PC-9 (cell line): ENCODE measurements around the gene NR1H2. TPM values are rescaled to one million over a fixed set of nuclear protein-coding genes. Genes with fewer than 3 reads are reported as not detected.

Source experiments
- BruUV-seq: library from RNA; stranded (reverse); fragments of 400-500 nt; replicated peaks from 2 replicates; lab custom pipeline; 2021; lab: Mats Ljungman, UMichigan
- CTCF ChIA-PET: fragments of 300-600 bp; sonication (Branson Sonifier 250); formaldehyde crosslinking; loops from one replicate; lab custom pipeline; 2022; ENCODE audit warnings: antibody characterized with exemption; lab: Charles Lee
- POLR2A ChIA-PET: fragments of 300-600 bp; sonication (Branson Sonifier 250); formaldehyde crosslinking; loops from one replicate; lab custom pipeline; 2022; ENCODE audit warnings: antibody characterized with exemption; ENCODE audit not compliant: unreplicated experiment; lab: Charles Lee
- DNase-seq, 2 experiments: peaks; one replicate each; pipeline versions ENCODE4 v3.0.0 to v3.0.0-alpha.2; 2015 to 2022; ENCODE audit warnings: mixed read lengths in 1 of 2
- H2AFZ ChIP-seq: fragments of 200-600 bp; sonication (generic); 2 replicates; pipeline ENCODE4 v1.8.1; 2017; ENCODE audit warnings: antibody characterized with exemption
- H3F3A ChIP-seq: fragments of 200-600 bp; sonication (generic); 2 replicates; pipeline ENCODE4 v1.8.1; 2017; ENCODE audit warnings: antibody characterized with exemption, mild to moderate bottlenecking, low read depth; ENCODE audit not compliant: insufficient read depth
- H3K27ac ChIP-seq: fragments of 200-600 bp; sonication (generic); 2 replicates; pipeline ENCODE4 v1.6.1; 2016; ENCODE audit warnings: mixed run types
- H3K27me3 ChIP-seq: fragments of 200-600 bp; sonication (generic); 2 replicates; pipeline ENCODE4 v1.6.1; 2016; ENCODE audit warnings: low read depth, mixed run types; ENCODE audit not compliant: insufficient read depth
- H3K36me3 ChIP-seq: fragments of 200-600 bp; sonication (generic); 2 replicates; pipeline ENCODE4 v1.6.1; 2016; ENCODE audit warnings: low read depth, mixed run types
- H3K4me1 ChIP-seq: fragments of 200-600 bp; sonication (generic); replicated peaks from 2 replicates; pipeline ENCODE4 v1.6.1; 2016; ENCODE audit warnings: mixed run types; ENCODE audit not compliant: insufficient read depth
- H3K4me2 ChIP-seq: fragments of 200-600 bp; sonication (generic); 2 replicates; pipeline ENCODE4 v1.6.1; 2017; ENCODE audit warnings: mixed run types
- H3K4me3 ChIP-seq: fragments of 200-600 bp; sonication (generic); 2 replicates; pipeline ENCODE4 v1.6.1; 2016; ENCODE audit warnings: mixed run types
- H3K79me2 ChIP-seq: fragments of 200-600 bp; sonication (generic); 2 replicates; pipeline ENCODE4 v1.6.1; 2017; ENCODE audit warnings: low read depth, mixed run types
- H3K9me2 ChIP-seq: fragments of 200-600 bp; sonication (generic); 2 replicates; pipeline ENCODE4 v1.8.1; 2017; ENCODE audit warnings: mild to moderate bottlenecking; ENCODE audit not compliant: insufficient read depth
- H3K9me3 ChIP-seq: fragments of 200-600 bp; sonication (generic); 2 replicates; pipeline ENCODE4 v1.8.1; 2016; ENCODE audit warnings: low read depth; ENCODE audit not compliant: insufficient read depth
- H4K20me1 ChIP-seq: fragments of 200-600 bp; sonication (generic); 2 replicates; pipeline ENCODE4 v1.8.1; 2017; ENCODE audit not compliant: insufficient read depth
- CTCF ChIP-seq: fragments of 200-600 bp; sonication (generic); conservative IDR thresholded peaks from 2 replicates; pipeline ENCODE4 v1.6.1; 2017; ENCODE audit warnings: mixed run types, antibody characterized with exemption, mild to moderate bottlenecking, moderate library complexity
- EZH2 ChIP-seq: fragments of 200-600 bp; sonication (generic); IDR thresholded peaks from 2 replicates; pipeline ENCODE4 v1.8.0; 2017; ENCODE audit warnings: antibody characterized with exemption, low read depth
- intact Hi-C: fragments of 100-400 bp; cut with micrococcal nuclease; formaldehyde crosslinking; loops from one replicate; pipeline ENCODE4 v1.10.0; 2022; ENCODE audit not compliant: unreplicated experiment
- total RNA-seq: library from RNA; stranded (reverse); gene quantifications from 2 replicates; pipeline ENCODE4 v1.2.3, GENCODE V29; 2021

NR1H2 gene
- total RNA-seq, 1 experiment from 2014 or later, result 77.5 TPM

- H3K9me2 ChIP-seq, result no peaks in the 10 kb centered on the region
- no peak for DNase-seq
- no peaks in the 10 kb centered on the region for H3K36me3 ChIP-seq
- intact Hi-C loops, result no loop called here
- ChIA-PET CTCF (no interaction called here), POLR2A (no interaction called here)
- H3K4me1 ChIP-seq, result no peaks in the 10 kb centered on the region
- H3K27ac ChIP-seq, result no peak overlapping the region
- H2AFZ ChIP-seq, result no peak overlapping the region
- no peaks in the 10 kb centered on the region for H3K27me3 ChIP-seq
- BruUV-seq, result no TSS peak
- peaks cover 21% of the 10 kb centered on the region; the same call in 1 of the 2 replicates for H3F3A ChIP-seq
- H3K9me3 ChIP-seq, result no peaks in the 10 kb centered on the region
- no peaks in the 10 kb centered on the region for H4K20me1 ChIP-seq
- TF ChIP-seq CTCF (no peak), EZH2 (no peak)
- H3K4me3 ChIP-seq, result no peak overlapping the region
- no peaks in the 10 kb centered on the region for H3K79me2 ChIP-seq
- H3K4me2 ChIP-seq, result no peak overlapping the region
Measured at GRCh38 chr19:50413096-50413495, 36.8 kb downstream of the NR1H2 start.

GRCh38 chr19:50413531-50413930, 37.3 kb downstream of the NR1H2 start:
- ChIA-PET CTCF (no interaction called here), POLR2A (no interaction called here)

GRCh38 chr19:50414864-50415660, 38.8 kb downstream of the NR1H2 start:
- Histone ChIP-seq H4K20me1 (no peaks in the 10 kb centered on the region), H3K27ac (no peak overlapping the region), H3F3A (peaks cover 21% of the 10 kb centered on the region; the same call in 1 of the 2 replicates), H3K4me2 (no peak overlapping the region), H3K9me2 (no peaks in the 10 kb centered on the region), H3K79me2 (no peaks in the 10 kb centered on the region), H3K36me3 (no peaks in the 10 kb centered on the region), H3K4me1 (no peaks in the 10 kb centered on the region), H3K4me3 (no peak overlapping the region), H3K27me3 (no peaks in the 10 kb centered on the region), H3K9me3 (no peaks in the 10 kb centered on the region), H2AFZ (no peak overlapping the region)
- BruUV-seq, result no TSS peak
- intact Hi-C loops, result no loop called here
- ChIA-PET POLR2A (no interaction called here), CTCF (interaction anchor here (0.7 kb wide), 1 partner anchor 31 kb away, joined by 13 read pairs; the partner anchor contains the start of gene POLD1)
- peak in 1 of 2 experiments; percentile 12 for DNase-seq
- TF ChIP-seq CTCF, result peak; percentile 77
- TF ChIP-seq EZH2, result no peak

More at GRCh38 chr19:50413531-50413930, 37.3 kb downstream of the NR1H2 start:
- Histone ChIP-seq H3K36me3 (no peaks in the 10 kb centered on the region), H3K4me3 (no peak overlapping the region), H3K9me2 (no peaks in the 10 kb centered on the region), H4K20me1 (no peaks in the 10 kb centered on the region), H3K9me3 (no peaks in the 10 kb centered on the region), H3K79me2 (no peaks in the 10 kb centered on the region), H3K27ac (no peak overlapping the region), H2AFZ (no peak overlapping the region), H3F3A (peaks cover 21% of the 10 kb centered on the region; the same call in 1 of the 2 replicates), H3K4me1 (no peaks in the 10 kb centered on the region), H3K4me2 (no peak overlapping the region), H3K27me3 (no peaks in the 10 kb centered on the region)
- intact Hi-C loops, result no loop called here
- DNase-seq, result no peak
- no peak for TF ChIP-seq EZH2
- no peak for TF ChIP-seq CTCF
- no TSS peak for BruUV-seq
